CMK (cell line): ENCODE measurements around the gene RMP24.
A peak's percentile ranks its signal among the peaks of the same experiment; 100 is the strongest.
"Not testable (repeated sequence)": the region's sequence is repeated elsewhere in the genome, so short reads cannot be mapped to it uniquely, and the experiment has no call there.

Experiments used
- DNase-seq: peaks from one replicate; pipeline ENCODE4 v3.0.0-alpha.2; 2010; ENCODE audit warnings: low read depth

RMP24 gene

DNA sequence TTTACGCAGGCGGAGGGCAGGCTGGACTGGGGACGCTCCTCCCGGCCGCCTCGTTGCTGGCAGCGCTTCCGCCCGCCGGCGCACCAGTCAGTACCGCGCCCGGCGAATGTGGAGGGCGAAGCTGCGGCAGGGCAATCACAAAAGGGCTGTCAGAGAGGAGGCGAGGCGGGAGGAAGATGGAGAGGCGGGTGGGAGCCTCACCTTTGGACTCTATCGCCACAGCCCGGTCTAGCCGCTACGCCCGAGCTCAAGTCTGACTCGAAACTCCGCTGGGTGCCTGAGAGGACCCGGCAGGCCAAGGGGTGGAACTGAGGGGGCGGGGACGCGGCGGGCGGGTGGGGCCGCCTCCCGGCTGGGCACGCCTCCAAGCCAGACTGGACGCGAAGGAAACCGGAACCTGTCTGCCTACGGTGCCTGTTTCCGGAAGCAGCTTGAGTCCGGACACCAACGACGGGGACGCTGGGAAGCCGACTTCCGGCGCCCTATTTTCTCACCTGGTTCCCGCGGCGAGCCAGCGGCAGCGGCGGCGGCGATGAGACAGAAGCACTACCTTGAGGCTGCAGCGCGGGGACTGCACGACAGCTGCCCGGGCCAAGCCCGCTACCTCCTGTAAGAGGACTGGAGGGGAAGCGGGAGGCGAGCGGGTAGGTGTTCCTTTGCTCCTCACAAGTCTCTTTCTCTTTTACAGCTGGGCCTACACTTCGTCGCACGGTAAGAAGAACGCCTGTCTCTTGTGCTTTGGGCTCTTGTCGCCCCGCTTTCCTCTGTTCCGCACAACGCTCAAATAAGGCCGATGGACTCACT, at the start of gene RMP24:
Gene RMP24 (plus strand): TSS at position 483 of the 804 bp plus-strand sequence.
- DNase-seq, result peak; percentile 79

DNA sequence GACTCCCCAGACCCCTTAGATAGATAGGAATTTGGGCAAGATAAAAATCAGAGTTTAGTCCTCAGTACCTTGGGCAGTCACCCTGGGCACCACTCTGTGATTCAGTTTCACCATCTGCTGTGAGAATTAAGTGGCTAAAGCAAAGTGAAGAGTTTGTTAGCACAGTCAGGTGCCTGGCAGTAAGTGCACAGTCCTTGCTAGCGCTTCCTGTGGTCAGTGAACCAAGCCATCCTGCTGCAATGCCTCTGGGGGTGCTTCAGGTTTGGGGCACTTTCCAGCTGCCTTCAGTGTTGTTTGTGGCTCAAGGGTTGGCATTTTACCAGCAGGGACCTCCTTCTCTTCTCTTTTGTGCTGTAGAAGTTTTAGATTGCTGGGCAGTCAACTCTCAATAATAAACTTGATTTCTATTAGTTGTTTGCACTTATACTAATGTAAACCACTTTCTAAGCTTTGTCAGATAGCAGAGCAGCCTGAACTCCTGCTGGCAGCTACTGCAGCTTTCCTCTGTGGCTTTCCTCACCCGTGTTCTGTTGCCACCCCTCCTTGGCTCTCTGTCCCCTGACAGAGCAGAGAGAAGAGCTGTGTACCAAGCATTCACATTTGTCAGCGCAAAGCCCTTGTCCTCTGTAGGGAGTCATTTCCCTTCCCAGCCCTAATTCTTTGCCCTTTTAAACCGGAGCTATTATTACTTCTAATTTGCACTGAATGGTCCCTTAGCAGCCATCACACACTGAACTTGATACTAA, 48.4 kb upstream of the RMP24 start:
- no peak for DNase-seq

DNA sequence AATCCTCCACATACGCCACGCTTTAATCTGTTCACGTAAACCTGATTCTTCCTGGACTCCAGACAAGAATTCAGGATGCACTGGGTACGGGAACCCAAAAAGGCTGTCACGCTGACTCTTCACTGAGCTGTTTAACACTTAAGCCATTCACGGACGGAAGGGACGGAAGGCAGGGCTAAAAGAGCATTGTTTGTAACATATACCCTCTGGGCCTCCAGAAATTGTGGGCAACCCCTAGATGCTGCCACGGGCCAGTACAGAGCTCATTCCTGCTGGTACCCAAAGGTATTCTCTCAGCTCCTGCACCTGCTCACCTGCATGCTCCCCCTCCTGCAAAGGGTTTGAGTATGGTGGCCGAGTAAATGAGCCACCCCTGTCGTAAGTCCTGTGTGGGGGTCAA, 45.6 kb upstream of the RMP24 start:
- DNase-seq, result no peak

DNA sequence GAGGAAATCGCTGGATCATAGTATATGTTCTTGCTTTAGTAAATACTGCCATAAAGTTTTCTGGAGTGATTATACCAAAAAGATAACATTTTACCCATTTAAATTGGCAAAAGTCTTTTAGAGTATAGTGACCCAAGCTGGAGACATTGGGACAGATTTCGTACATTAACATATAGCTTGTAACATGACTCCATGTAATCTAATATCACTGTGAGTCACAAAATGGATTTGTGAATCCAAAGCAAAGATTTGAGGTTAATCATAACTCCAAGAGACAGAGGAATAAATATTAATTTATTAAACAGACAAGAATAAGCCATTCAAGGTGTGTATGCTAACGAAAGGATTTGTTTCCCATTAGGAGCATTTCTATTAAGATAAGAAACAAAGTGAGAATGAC, 45.0 kb upstream of the RMP24 start:
- no peak for DNase-seq

DNA sequence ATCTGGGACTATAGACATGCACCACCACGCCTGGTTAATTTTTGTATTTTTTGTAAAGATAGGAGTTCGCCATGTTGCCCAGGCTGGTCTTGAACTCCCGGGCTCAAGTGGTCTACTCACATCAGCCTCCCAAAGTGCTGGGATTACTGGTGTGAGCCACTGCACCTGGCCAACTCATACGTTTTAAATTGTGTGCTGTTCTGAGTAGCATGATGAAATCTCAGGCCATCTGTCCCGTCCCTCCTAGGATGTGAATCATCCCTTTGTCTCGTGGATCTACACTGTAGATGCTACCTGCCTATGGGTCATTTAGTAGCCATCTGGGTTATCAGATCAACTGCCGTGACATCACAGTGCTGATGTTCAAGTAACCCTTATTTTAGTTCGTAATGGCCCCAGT, 38.5 kb upstream of the RMP24 start:
- no peak for DNase-seq

DNA sequence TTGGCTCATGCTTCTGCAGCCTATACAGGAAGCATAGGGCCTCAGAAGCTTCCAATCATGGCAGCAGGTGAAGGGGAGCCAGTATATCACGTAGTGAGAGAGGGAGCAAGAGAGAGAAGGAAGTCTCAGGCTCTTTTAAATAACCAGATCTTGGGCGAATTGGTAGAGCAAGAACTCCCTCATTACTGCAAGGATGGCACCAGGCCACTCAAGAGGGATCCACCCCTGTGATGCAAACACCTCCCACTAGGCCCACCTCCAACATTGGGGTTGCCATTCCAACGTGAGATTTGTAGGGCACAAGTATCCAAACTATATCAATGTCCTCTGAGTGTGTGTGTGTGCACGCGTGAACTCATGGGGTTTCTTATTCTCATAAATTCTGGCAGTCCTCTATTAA, 37.6 kb upstream of the RMP24 start:
- no peak for DNase-seq

DNA sequence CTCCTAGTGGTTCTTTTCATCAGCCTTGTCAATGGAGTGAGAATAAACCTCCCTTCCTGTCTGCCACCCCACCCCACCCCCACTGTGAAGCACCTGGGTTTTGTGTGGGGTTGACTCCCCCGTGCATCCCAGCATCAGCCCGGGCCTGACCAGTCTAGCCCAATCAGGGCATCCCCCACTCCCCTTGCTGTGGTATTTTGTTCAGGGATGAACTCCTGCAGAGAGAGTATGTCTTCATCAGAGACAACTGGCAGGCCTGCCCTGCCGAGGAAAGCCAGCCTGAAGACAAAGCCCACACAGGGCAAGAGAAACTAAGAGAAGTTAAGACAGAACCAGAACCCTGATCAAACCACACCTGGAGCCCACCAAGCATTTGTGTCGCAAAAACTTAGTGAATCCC, 36.7 kb upstream of the RMP24 start:
- DNase-seq, result no peak

DNA sequence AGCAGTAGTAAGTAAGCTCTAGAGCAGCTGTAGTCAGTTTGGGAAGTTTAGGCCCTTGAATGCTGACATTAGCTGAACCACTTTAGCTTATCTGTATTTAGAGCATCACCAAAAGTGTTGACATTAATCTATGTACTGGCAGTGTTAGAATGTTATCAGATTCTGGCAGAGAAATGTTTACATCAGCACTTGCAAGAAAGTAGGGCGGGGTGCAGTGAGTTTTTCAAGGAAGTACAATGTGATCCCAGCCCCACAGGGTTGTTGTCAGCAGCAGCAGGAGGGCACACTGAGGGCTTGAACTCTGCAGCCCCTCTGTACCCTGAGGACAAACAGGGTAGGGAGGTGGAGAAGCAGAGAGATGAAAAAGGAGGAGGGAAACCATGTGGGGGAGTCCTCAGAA, 35.5 kb upstream of the RMP24 start:
- DNase-seq, result no peak

DNA sequence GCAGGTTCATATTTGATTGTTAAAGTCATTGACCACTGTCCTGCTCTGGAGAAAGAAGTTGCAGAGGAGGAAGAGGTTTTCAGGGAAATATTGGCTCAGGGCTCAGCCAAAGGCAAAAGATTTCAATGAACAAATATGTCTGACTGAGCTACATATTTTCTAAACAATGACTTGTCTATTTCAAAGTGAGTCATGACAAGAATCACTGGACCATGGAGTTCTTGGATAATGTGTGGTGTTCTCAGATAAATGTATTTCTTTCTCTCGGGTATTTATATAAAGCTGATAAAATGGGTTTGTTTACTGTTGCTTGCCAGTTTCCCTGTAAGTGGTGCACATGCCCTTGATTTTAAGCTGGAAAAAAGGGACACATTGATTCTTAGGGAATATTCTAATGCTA, 34.3 kb upstream of the RMP24 start:
- no peak for DNase-seq

DNA sequence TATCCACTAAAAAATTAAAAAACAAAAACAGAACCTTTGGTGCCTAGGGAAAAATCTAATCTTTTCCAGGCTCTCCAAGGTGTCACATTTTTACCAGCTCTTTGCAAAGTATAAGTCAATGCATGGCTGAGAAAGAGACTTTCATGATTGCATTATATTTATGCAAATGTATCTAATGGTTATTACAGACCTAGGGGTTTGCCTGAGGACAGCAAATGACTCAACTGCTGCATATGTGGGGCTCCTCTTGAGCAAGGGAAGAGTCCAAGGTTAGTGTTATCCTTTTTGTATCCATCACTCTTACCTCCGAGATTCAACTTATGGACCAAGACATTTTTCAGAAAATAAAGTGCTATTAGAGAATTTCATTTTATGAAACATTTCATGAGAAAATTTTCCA, 33.9 kb upstream of the RMP24 start:
- DNase-seq, result no peak

DNA sequence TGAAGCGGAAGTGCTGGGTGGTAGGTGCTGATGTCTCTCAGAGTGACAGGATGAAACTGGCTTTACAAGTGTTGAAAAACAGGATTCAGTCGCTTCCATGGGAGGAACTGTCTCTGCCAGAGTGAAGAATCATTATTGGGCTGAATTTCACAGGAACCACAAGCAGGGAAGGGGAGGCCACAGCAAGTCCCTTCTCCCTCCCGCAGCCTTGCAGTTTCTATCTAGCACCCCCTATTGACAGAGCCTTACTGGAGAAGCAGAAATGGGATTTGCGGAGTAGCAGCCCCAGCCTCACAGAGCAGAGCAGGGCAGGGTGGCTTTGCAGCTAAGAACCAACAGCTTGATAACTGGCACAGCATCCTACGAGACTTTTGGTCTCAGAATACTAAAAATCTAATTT, 33.3 kb upstream of the RMP24 start:
- DNase-seq, result no peak

DNA sequence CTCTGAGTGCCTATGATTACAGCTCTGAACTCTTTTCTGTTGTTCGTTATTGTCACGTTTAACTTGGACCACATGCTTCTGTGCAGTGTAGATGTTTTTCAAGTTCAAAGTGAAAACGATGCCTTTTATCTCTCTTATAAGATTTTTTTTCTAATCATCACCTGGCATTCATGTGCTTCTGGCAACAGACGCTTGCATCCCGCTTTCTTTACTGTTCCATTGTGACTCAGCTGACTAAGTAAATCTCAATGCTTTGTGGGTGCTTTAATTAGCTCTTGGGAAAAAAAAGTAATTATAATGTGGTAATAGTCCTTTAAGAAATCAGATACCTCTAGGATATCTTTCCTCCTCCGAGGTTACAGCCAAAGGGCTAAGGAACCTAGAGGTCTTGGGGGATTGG, 31.2 kb upstream of the RMP24 start:
- DNase-seq, result no peak

DNA sequence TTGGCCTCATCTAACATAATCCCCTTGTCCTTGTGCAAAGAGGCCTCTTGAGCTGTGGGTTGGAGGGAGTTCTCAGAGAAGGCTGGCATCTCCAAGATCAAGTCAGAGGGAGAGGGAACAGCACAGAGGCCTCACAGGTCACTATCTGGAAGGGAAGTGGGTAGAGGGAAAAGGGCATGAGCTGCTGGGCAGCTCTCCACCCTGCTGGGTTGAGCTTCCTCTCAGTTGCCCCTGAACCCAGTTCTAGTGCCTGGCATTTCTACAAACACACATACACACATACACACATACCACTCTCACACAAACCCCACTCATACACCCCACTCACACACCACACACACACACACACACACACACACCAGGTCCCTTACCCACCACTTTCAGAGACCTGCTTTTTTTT, 30.3 kb upstream of the RMP24 start:
- DNase-seq, result no peak

DNA sequence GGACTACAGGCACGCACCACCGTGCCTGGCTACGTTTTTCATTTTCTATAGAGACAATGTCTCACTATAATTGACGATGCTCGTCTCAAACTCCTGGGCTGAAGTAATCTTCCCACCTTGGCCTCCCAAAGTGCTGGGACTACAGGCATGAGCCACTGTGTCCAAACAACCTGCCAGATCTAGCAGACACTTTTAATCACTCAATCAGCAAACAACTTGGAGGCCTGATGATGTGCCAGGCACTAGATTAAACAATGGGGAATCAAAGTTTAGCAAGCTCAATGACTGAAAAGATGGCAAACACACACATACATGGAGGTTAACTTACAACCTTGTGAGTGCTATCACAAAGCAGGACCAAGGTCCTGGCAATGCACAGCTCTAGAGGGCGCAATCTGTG, 29.8 kb upstream of the RMP24 start:
- no peak for DNase-seq

DNA sequence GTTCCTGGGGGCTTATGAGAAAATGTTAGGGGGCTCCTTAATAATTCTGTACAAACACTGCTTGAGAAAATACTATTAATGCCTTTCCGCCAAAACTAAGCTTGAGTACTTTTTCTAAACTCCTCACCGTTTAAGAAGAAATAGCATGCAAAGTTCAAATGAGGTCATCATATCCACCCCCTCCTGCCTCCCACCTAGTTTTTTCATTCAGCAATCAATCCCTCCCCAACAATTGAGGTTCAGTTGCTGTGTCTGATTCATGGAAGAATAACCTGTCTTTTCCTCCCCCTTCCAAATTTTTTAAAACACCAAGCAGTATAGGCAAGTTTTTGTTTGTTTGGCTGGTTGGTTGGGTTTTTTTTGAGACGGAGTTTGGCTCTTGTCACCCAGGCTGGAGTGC, 24.4 kb upstream of the RMP24 start:
- DNase-seq, result no peak

DNA sequence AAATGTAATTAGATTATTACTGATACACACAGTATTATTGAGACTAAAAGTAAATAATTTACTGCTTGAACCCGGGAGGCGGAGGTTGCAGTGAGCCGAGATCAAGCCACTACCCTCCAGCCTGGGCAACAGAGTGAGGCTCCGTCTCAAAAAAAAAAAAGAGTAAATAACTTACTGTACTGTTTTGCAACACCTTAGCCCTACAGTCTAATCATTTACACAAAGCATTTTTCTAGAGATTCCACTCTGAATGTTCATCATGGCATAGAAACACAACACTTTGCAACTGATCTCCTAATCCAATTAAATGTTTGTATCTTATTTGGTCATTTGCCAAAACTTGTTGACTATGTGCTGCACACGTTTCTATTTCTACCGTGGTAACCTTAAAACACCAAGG, 23.4 kb upstream of the RMP24 start:
- DNase-seq, result no peak

DNA sequence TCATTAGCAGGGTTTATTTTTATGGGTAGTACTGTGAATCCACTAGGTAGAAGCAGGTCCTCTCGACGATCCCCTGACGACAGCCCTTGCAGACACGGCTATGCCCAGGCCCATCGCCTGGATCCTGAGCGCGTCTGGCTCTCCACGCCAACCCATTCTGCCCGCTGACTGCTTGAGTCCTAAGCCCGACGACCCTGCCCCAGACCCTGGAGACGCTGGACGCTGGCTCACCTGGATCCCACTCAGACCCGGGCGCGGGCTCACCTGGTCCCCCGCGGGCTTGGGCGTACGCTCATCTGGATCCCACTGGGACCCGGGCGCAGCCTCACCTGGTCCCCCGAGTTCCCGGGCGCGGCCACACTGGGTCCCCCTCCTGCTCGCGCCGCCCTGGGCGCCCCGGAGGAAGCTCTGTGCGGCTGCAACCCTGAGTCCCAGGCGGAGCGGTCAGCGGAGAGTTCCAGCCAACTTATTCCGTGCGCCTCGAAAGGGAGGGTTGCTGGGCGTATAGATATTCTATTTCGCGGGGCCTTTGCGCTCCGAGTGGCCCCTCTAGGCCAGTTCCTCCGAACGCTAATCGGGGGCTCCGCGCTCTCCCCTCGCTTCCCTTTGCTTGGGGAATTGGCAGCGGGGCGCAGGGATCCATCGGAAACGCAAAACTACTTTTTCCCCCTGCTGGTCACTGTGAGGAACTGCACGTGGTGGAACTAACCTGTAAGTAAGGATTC, 22.4 kb upstream of the RMP24 start:
- no peak for DNase-seq

DNA sequence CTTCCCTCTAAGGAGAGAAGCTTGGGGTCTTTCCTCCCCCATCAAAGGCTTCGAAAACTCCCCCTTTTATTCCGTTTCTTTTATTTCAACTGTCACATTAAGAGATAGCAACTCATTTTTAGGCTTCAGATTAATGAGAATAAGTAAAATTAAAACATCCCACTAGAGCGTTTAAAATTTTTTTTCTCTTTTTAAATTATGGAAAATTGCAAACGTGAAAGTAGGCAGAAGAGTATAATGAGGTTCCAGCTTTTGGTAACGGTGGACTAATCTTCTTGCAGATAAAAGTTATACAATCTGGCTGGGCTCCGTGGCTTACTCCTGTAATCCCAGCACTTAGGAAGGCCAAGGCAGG, 21.9 kb upstream of the RMP24 start:
- DNase-seq, result no peak

DNA sequence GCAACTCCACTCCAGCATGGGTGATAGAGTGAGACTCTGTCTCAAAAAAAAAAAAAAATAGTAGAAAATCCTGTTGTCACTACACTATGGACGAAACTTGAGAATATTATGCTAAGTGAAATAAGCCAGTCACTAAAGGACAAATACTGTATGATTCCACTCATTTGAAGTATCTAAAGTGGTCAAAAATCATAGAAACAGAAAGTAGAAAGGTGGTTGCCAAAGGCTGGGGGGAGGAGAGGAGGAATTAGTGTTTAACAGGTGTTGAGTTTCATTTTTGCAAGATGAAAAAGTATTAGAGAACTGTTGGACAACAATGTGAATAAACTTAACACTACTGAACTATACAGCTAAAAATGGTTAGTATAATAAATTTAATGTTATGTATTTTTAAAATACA, 18.8 kb upstream of the RMP24 start:
- DNase-seq, result no peak

DNA sequence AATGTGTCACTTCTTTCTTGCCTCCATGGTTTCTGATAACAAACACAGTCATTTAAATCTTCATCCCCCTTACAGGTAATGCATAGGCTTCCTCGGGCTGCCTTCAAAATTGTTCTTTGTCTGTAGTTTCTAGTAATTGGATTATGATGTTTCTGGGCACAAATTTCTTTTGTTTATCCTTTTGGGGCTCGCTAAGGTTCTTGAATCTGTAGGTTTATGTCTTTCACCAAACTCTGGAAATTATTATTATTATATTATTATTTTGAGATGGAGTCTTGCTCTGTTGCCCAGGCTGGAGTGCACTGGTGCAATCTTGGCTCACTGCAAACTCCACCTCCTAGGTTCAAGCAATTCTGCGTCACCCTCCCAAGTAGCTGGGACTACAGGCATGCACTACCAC, 16.3 kb upstream of the RMP24 start:
- DNase-seq, result no peak

DNA sequence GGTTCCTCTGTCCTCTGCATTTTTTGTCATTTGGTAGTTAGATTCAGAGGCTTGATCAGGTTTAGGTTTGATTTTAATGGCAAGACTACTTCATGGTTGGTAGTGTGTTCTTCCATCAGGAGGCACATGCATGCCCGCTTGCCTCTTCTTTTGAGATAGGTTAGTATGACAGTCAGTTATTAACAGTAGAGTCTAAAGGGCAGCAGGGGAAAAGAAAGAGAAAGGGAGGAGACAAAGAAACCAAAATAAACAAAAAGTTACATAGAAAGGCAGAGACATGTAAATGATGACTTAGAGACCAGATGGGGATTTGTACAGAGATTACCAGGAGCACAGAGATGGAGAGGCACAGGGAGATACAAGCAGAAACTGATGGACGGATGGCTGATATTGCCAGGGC, 10.2 kb upstream of the RMP24 start:
- DNase-seq, result no peak

DNA sequence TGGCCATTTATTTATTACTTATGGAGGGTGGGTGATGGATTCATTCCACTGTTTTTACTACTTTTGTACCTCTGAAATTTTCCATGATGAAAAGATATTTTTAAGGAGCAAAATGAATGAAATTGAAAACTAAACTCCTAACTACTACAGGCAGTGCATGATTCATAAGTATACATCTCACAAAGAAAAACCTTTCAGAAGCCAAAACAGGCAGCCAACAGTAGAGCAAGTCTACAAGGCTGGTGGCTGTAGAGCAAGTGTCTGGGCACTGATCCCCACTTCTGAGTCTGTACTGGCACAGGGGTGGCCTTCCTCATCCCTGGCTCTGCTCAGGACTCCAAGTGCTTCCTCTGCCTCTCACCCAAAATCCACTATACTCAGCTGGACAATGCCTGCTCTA, 8.2 kb upstream of the RMP24 start:
- no peak for DNase-seq

DNA sequence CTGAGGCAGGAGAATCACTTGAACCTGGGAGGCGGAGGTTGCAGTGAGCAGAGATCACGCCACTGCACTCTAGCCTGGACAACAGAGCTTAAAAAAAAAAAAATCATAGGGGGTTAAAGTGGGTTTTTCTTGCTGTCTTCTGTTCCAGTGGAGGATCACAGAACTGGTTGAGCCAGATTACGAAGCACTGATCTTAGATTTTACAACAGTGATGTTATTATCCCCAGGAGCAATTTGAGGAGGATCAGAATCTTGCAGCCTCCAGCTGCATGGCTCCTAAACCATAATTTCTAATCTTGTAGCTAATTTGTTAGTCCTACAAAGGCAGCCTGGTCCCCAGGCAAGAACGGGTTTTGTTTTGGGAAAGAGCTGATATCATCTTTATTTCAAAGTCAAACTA, 4.6 kb upstream of the RMP24 start:
- not testable (repeated sequence) for DNase-seq
